Muscle layer of colon (tissue), 2 donors: ENCODE results near the gene EFR3B.
"Not testable (repeated sequence)": the region's sequence is repeated elsewhere in the genome, so short reads cannot be mapped to it uniquely, and the experiment has no call there.

Experiments used
- H3K27ac ChIP-seq: one replicate; pipeline ENCODE4 v1.7.0; 2013; ENCODE audit warnings: low read depth, mild to moderate bottlenecking, low read length, moderate library complexity
- H3K27me3 ChIP-seq, 2 donors: one replicate each; pipeline ENCODE4 v1.7.0; 2013; ENCODE audit warnings: low read length in 2 of 2, mild to moderate bottlenecking in 2 of 2; ENCODE audit not compliant: insufficient read depth in 2 of 2, control insufficient read depth in 1 of 2
- H3K36me3 ChIP-seq: one replicate; pipeline ENCODE4 v1.7.0; 2013; ENCODE audit warnings: mild to moderate bottlenecking, low read length; ENCODE audit not compliant: insufficient read depth
- H3K4me1 ChIP-seq: one replicate; pipeline ENCODE4 v1.7.0; 2013; ENCODE audit warnings: mild to moderate bottlenecking, low read length; ENCODE audit not compliant: insufficient read depth
- H3K4me3 ChIP-seq, 2 donors: one replicate each; pipeline ENCODE4 v1.7.0; 2013; ENCODE audit warnings: low read length in 2 of 2, low read depth in 1 of 2, mild to moderate bottlenecking in 1 of 2, moderate library complexity in 1 of 2
- H3K9ac ChIP-seq: one replicate; pipeline ENCODE4 v1.7.0; 2013; ENCODE audit warnings: low read length
- H3K9me3 ChIP-seq: one replicate; pipeline ENCODE4 v1.7.0; 2013; ENCODE audit warnings: mild to moderate bottlenecking, low read length
- donor health status: abdominal sarcoma.
- donor health status: Adenocarcinoma of cecum.

The EFR3B gene

GRCh38 chr2:25132299-25132635 is 90.4 kb downstream of the EFR3B start:
- Histone ChIP-seq H3K4me3 (no peak overlapping the region), H3K27ac (no peak overlapping the region), H3K27me3 (peaks cover 0 to 6% of the 10 kb centered on the region in 2 donors), H3K9ac (no peak overlapping the region), H3K4me1 (no peaks in the 10 kb centered on the region), H3K9me3 (no peaks in the 10 kb centered on the region), H3K36me3 (no peaks in the 10 kb centered on the region)

- Histone ChIP-seq H3K36me3 (no peaks in the 10 kb centered on the region), H3K4me3 (no peak overlapping the region), H3K9ac (no peak overlapping the region), H3K4me1 (no peaks in the 10 kb centered on the region), H3K27me3 (peaks cover 0 to 6% of the 10 kb centered on the region in 2 donors), H3K27ac (no peak overlapping the region), H3K9me3 (no peaks in the 10 kb centered on the region)
Measured at GRCh38 chr2:25132693-25133092, 90.8 kb downstream of the EFR3B start.

GRCh38 chr2:25140535-25140934 is 98.7 kb downstream of the EFR3B start:
- H3K36me3 ChIP-seq, H3K4me3 ChIP-seq, H3K4me1 ChIP-seq, H3K27ac ChIP-seq, H3K9ac ChIP-seq, H3K9me3 ChIP-seq, H3K27me3 ChIP-seq: not testable (repeated sequence)

- Histone ChIP-seq H3K9me3 (no peaks in the 10 kb centered on the region), H3K4me3 (no peak overlapping the region), H3K27me3 (no peaks in the 10 kb centered on the region), H3K4me1 (no peaks in the 10 kb centered on the region), H3K36me3 (no peaks in the 10 kb centered on the region), H3K9ac (no peak overlapping the region), H3K27ac (no peak overlapping the region)
Measured at GRCh38 chr2:25141120-25141519, 99.2 kb downstream of the EFR3B start.

DNA sequence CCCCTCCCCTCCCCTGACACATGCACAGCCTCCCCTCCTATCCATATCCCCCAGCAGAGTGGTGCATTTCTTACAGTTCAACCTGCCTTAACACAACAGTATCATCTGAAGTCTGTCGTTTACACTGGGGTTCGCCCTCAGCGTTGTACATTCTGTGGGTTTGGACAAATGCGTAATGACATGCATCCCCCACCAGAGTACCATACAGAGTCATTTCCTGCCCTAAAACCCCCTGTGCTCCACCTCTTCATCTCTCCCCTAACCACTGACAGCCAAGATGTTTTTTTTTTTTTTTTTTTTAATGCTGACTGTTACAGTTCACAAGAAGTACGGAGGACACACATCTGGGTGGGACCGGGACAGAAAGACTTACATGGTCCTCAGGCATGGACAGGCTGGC is 103.9 kb downstream of the EFR3B start:
- Histone ChIP-seq H3K27ac (no peak overlapping the region), H3K4me3 (no peak overlapping the region), H3K27me3 (no peaks in the 10 kb centered on the region), H3K4me1 (no peaks in the 10 kb centered on the region), H3K9me3 (no peaks in the 10 kb centered on the region), H3K9ac (no peak overlapping the region), H3K36me3 (no peaks in the 10 kb centered on the region)

GRCh38 chr2:25146896-25147295 is 105.0 kb downstream of the EFR3B start:
- H3K27me3 ChIP-seq, result no peaks in the 10 kb centered on the region
- H3K27ac ChIP-seq, result no peak overlapping the region
- no peak overlapping the region for H3K4me3 ChIP-seq
- H3K9ac ChIP-seq, result no peak overlapping the region
- no peaks in the 10 kb centered on the region for H3K9me3 ChIP-seq
- no peaks in the 10 kb centered on the region for H3K36me3 ChIP-seq
- no peaks in the 10 kb centered on the region for H3K4me1 ChIP-seq

GRCh38 chr2:25149646-25150045 is 107.8 kb downstream of the EFR3B start:
- Histone ChIP-seq H3K4me1 (no peaks in the 10 kb centered on the region), H3K27ac (no peak overlapping the region), H3K4me3 (no peak overlapping the region), H3K9ac (no peak overlapping the region), H3K9me3 (no peaks in the 10 kb centered on the region), H3K36me3 (no peaks in the 10 kb centered on the region), H3K27me3 (no peaks in the 10 kb centered on the region)

DNA sequence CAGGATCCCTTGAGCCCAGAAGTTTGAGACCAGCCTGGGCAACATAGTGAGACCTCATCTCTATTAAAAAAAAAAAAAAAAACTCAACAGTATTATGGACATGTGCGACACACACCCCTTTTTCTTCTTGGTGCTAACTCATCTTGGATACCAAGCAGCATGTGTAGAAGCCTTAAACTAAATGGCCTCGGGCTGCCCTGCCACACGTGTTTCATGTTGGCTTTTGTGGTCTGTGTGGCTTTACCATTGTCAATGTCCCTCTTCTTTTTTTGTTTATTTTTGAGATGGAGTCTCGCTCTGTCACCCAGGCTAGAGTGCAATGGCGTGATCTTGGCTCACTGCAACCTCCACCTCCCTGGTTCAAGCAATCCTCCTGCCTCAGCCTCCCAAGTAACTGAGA is 109.1 kb downstream of the EFR3B start:
- not testable (repeated sequence) for H3K27ac ChIP-seq, H3K9ac ChIP-seq, H3K27me3 ChIP-seq, H3K9me3 ChIP-seq, H3K4me3 ChIP-seq, H3K36me3 ChIP-seq, H3K4me1 ChIP-seq

DNA sequence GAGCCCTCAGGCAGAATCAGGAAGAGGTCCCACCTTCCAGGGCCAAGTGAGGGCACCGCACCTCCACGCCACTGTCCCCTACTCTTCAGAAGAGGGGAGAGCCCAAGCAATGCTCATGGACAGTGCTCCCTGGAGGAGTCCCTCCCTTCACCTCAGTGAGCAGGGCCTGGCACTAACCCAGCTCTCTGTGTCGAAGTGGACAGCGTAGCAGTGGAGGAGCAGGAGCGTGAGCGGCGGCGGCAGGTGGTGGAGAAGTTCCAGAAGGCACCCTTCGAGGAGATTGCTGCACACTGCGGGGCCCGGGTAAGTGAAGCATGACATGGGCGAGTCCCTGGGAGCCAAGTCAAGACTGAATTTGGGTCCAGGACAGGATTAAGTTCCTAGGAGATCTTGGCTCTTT is 109.8 kb downstream of the EFR3B start:
- H3K4me3 ChIP-seq, result no peak overlapping the region
- H3K27ac ChIP-seq, result no peak overlapping the region
- no peak overlapping the region for H3K9ac ChIP-seq
- no peaks in the 10 kb centered on the region for H3K9me3 ChIP-seq
- H3K4me1 ChIP-seq, result no peaks in the 10 kb centered on the region
- H3K36me3 ChIP-seq, result no peaks in the 10 kb centered on the region
- H3K27me3 ChIP-seq, result no peaks in the 10 kb centered on the region

- H3K4me3 ChIP-seq, result no peak overlapping the region
Measured at GRCh38 chr2:25155401-25155800, 113.5 kb downstream of the EFR3B start.

DNA sequence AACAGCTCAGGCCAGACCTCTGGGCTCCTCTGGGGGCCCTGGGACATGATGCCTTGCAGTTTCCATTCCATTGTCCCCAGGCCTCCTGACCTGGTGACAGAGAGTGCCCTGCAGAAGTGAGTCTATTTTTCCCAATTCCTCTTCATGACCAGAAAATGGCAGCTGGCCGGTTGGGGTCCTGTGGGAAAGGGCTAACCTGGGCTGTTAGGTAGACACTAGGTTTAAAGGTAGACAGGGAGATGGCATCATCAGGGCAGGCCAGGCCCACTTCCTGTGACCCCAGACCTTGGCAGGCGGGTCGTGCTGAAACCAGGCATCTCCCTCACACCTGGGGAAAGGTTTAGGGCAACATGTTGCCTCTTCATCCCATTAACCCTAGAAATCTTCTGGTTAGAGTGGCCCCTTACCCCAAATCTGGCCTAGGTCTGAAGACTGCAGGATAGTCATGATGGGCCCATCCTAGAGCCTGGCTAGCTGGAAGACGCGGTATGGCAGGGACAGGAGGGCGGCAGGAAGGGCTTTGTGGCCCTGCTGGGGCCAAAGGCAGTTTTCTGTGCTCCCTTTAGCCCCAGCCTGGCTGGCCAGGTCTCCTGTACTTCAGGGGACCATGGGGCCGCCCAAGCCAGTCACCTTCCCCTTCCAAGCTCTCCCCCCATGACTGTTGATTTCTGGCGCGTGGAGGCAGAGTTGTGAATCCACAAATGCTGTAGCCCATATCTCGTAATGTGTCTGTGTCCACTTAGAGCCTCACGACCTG is 116.4 kb downstream of the EFR3B start:
- Histone ChIP-seq H3K36me3 (no peaks in the 10 kb centered on the region), H3K27me3 (peaks cover 2 to 7% of the 10 kb centered on the region in 2 donors), H3K9me3 (no peaks in the 10 kb centered on the region), H3K4me3 (no peak overlapping the region), H3K9ac (no peak overlapping the region), H3K4me1 (no peaks in the 10 kb centered on the region), H3K27ac (no peak overlapping the region)

More at GRCh38 chr2:25155401-25155800, 113.5 kb downstream of the EFR3B start:
- Histone ChIP-seq H3K9ac (no peak overlapping the region), H3K27me3 (no peaks in the 10 kb centered on the region), H3K36me3 (no peaks in the 10 kb centered on the region), H3K4me1 (no peaks in the 10 kb centered on the region), H3K27ac (no peak overlapping the region), H3K9me3 (no peaks in the 10 kb centered on the region)

DNA sequence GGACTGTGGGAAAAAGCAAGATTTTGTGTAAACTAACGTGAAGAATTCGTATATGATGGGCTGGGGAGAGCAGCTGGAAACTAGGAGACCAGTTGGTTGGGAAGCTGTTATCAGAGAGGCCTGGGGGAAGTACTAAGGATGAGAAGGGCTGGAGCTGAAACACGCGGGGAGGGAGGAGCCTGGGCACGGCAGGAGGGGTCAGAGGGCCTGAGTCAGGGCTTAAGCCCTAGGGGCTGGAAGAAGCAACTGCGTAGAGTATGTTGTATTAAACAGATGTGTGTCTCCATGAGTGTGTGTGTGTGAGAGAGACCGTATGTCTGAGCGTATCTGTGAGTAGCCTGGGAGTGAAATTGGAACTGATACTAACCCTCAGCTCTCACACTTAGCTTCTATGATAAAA is 118.1 kb downstream of the EFR3B start:
- Histone ChIP-seq H3K4me1 (no peaks in the 10 kb centered on the region), H3K4me3 (no peak overlapping the region), H3K27ac (no peak overlapping the region), H3K27me3 (peaks cover 7 to 15% of the 10 kb centered on the region in 2 donors), H3K9me3 (no peaks in the 10 kb centered on the region), H3K36me3 (no peaks in the 10 kb centered on the region), H3K9ac (no peak overlapping the region)
